Activated CD4-positive, alpha-beta T cell treated with anti-CD3 and anti-CD28 coated beads, Interleukin-2, amount 10 ng/mL, durations not matched to agents 7 days and 5 days (primary cell): ENCODE measurements around the gene FAM163A. TPM values are rescaled to one million over a fixed set of nuclear protein-coding genes. Genes with fewer than 3 reads are reported as not detected.
A peak's percentile ranks its signal among the peaks of the same experiment; 100 is the strongest.
"Not testable (repeated sequence)": the region's sequence is repeated elsewhere in the genome, so short reads cannot be mapped to it uniquely, and the experiment has no call there.

Source experiments
- CTCF ChIA-PET: fragments of 350-600 bp; sonication (Branson Sonifier 250); formaldehyde crosslinking; loops from one replicate; lab custom pipeline; 2021; ENCODE audit warnings: antibody characterized with exemption; lab: Charles Lee
- POLR2A ChIA-PET: fragments of 350-600 bp; sonication (Branson Sonifier 250); formaldehyde crosslinking; loops from one replicate; lab custom pipeline; 2021; ENCODE audit warnings: antibody characterized with exemption; lab: Charles Lee
- DNase-seq: peaks from one replicate; pipeline ENCODE4 v3.0.0-alpha.2; 2020
- H3K27ac Mint-ChIP-seq: one replicate; pipeline ENCODE4 v1.8.0; 2021; ENCODE audit warnings: mild to moderate bottlenecking, moderate library complexity, mixed read lengths
- H3K27me3 Mint-ChIP-seq: one replicate; pipeline ENCODE4 v1.8.0; 2021; ENCODE audit warnings: mixed read lengths
- H3K36me3 Mint-ChIP-seq: one replicate; pipeline ENCODE4 v1.8.0; 2021; ENCODE audit warnings: low read depth, mixed read lengths
- H3K4me1 Mint-ChIP-seq: one replicate; pipeline ENCODE4 v1.8.0; 2021; ENCODE audit warnings: mixed read lengths
- H3K4me3 Mint-ChIP-seq: one replicate; pipeline ENCODE4 v1.8.0; 2021; ENCODE audit warnings: mild to moderate bottlenecking, moderate library complexity, mixed read lengths
- H3K9me3 Mint-ChIP-seq: one replicate; pipeline ENCODE4 v1.8.0; 2021; ENCODE audit warnings: mixed read lengths
- total RNA-seq, 2 experiments: library from RNA; stranded (reverse); gene quantifications; one replicate each; pipeline ENCODE4 v1.2.3, GENCODE V29; 2021

The FAM163A gene
- total RNA-seq, 2 experiments from 2014 or later, result not detected

DNA sequence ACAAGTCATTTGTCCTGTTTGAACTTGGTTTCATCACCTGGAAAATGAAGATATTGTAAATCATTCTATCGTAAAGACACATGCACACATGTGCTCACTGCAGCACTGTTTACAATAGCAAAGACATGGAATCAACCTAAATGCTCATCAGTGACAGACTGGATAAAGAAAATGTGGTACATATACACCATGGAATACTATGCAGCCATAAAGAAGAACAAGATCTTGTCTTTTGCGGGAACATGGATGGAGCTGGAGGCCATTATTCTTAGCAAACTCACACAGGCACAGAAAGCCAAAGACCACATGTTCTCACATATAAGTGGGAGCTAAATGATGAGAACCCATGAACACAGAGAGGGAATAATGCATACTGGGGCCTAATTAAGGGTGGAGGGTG, 61.3 kb downstream of the FAM163A start:
- H3K27me3 Mint-ChIP-seq, POLR2A ChIA-PET, H3K4me1 Mint-ChIP-seq, H3K27ac Mint-ChIP-seq, H3K36me3 Mint-ChIP-seq, H3K4me3 Mint-ChIP-seq, DNase-seq, CTCF ChIA-PET, H3K9me3 Mint-ChIP-seq: not testable (repeated sequence)

DNA sequence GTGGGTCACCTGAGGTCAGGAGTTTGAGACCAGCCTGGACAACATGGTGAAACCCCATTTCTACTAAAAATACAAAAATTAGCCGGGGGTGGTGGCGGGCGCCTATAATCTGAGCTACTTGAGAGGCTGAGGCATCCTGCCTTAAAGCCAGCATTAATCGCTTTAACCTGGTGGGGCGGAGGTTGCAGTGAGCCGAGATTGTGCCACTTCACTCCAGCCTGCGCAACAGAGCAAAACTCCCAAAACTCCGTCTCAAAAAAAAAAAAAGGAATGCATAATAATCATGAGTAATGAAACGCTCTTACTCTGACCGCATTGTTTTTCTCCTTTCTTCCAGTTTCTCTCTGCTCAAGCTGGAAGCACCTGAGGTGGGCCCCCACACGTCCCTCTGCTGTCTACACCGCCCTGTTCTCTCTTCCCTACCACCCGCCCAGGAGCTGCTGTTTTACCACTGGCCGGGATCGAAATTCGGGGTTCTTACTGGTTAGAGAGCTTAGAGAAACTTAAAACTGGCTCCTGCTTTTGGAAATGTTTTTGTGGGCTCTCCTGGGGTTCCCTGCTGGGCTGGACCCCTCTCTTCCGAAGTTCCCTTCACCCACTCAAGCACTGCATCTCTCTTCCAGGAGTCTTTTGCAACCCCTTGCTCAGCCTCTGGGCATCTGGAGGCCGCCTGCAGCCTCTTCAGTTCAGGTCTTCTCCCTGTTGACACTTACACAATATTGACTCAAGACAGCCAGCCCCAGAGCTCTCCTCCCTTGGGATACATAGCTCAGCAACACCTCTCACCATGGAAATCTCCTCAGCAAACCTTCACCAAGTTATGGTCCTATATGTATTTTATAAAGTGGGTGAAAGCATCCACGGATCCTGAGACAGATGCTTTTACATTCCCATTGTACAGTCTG, 62.5 kb downstream of the FAM163A start:
- Mint-ChIP-seq H3K27me3 (peaks cover 2% of the 10 kb centered on the region), H3K4me1 (peaks cover 2% of the 10 kb centered on the region), H3K27ac (no peak overlapping the region), H3K36me3 (no peaks in the 10 kb centered on the region), H3K9me3 (no peaks in the 10 kb centered on the region), H3K4me3 (no peak overlapping the region)
- POLR2A ChIA-PET, result no interaction called here
- no peak for DNase-seq
- CTCF ChIA-PET, result interaction anchor here (1.7 to 10.5 kb wide), 2 partner anchors 9 to 102 kb away, joined by 6 to 162 read pairs; no protein-coding TSS in a partner anchor

DNA sequence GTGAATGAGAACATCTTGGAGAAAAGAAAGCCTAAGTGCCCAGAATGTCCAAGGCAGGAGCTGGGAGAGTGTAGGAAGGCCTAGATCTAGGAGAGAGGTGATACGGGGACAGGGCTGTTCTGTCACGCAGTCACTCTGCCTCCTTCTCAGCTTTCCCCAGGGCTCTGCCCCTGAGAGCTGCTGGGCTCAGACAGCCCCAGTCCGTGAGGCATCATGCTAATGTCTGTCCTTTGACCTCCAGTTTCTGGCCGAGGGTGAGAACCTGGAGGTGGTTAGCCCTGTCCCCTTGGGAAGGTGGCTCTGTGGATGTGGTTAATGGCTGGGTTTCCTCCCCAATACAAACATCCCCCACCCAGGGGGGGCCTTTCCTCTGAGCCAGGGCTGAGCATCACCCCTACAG, 63.2 kb downstream of the FAM163A start:
- POLR2A ChIA-PET, result no interaction called here
- H3K9me3 Mint-ChIP-seq, result no peaks in the 10 kb centered on the region
- CTCF ChIA-PET, result interaction anchor here (1.7 to 10.5 kb wide), 2 partner anchors 8 to 103 kb away, joined by 6 to 162 read pairs; no protein-coding TSS in a partner anchor
- H3K4me3 Mint-ChIP-seq, result no peak overlapping the region
- no peak for DNase-seq
- no peaks in the 10 kb centered on the region for H3K27me3 Mint-ChIP-seq
- H3K4me1 Mint-ChIP-seq, result peaks cover 2% of the 10 kb centered on the region
- no peak overlapping the region for H3K27ac Mint-ChIP-seq
- H3K36me3 Mint-ChIP-seq, result no peaks in the 10 kb centered on the region

DNA sequence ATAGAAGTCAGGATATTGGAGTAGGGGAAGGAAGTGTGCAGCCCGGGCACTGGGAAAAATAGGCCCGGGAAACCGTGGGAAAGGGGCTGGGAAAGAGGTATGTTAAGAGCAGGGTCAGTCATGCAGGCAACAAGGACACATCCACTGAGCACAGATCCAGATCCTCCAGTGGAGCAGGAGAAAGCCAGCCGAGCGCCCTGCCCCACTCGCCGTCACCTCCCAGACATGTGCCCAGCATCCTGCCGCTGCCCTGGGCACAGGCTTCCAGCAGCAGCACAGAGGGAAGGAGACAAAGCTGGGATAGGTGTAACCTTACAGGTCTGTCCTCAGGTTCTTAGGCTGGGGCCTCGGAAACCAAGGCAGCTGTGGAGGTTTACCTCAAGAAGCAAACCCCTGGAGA, 64.2 kb downstream of the FAM163A start:
- Mint-ChIP-seq H3K27ac (no peak overlapping the region), H3K4me3 (no peak overlapping the region), H3K36me3 (no peaks in the 10 kb centered on the region), H3K9me3 (no peaks in the 10 kb centered on the region), H3K4me1 (peaks cover 2% of the 10 kb centered on the region), H3K27me3 (no peaks in the 10 kb centered on the region)
- POLR2A ChIA-PET, result no interaction called here
- CTCF ChIA-PET, result interaction anchor here (10.5 kb wide), 1 partner anchor 104 kb away, joined by 162 read pairs; no protein-coding TSS in a partner anchor
- DNase-seq, result no peak

DNA sequence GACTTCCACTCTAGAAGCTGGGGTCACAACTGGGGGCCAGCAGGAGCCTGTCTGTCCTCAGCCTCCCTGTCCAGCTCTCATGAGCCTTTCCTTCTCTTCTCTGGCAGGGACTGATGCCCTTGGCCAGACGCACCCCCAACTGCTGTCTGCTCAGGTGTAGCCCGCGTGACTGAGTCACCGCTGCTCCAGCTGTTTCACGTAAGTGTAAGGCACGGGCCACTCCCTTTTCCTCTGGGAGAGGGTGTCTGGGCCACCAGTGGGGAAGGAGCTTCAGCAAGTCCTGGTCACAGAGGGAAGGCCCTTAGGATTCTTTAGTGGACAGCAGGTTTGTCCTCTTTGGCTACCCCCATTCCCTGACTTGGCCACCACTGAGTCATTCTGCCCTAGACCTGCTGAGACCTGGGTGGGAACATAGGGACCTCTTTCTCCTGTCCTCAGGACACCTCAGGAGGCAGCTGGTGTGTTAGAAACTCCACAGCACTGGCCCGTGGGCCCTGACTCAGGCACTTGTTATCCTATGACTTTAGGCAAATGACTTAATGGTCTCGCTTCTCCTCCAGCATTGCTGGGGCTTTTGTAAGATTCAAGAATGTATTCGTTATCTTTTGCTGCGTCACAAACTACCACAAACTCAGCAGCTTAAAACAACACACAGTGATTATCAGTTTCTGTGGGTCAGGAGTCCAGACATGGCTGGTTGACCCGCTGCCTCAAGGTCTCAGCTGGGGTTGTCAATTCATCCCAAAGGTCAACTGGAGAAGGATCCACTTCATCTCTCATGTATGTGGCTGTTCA, 64.8 kb downstream of the FAM163A start:
- Mint-ChIP-seq H3K4me1 (peaks cover 2% of the 10 kb centered on the region), H3K27ac (no peak overlapping the region), H3K4me3 (no peak overlapping the region), H3K27me3 (no peaks in the 10 kb centered on the region), H3K9me3 (no peaks in the 10 kb centered on the region), H3K36me3 (no peaks in the 10 kb centered on the region)
- DNase-seq, result no peak
- CTCF ChIA-PET, result interaction anchor here (10.5 kb wide), 1 partner anchor 105 kb away, joined by 162 read pairs; no protein-coding TSS in a partner anchor
- POLR2A ChIA-PET, result no interaction called here

DNA sequence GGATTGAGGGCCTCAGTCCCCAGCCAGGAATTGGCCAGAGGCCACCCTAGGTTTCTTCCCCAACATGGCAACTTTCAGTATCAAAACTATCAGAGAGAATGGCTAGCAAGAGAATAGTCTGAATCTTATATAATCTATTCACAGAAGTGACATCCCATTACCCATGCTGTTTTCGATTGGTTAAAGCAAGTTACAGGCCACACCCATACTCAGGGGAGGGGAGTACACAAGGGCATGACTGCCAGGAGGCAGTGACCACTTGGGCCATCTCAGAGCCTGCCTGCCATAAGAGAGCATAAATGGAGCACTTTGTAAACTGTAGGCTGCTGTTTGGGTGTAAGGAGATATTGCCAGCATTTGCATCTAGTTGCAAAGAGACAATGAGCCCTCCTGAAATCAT, 65.4 kb downstream of the FAM163A start:
- H3K27me3 Mint-ChIP-seq, result no peaks in the 10 kb centered on the region
- DNase-seq, result no peak
- no peak overlapping the region for H3K4me3 Mint-ChIP-seq
- peaks cover 2% of the 10 kb centered on the region for H3K4me1 Mint-ChIP-seq
- no peaks in the 10 kb centered on the region for H3K36me3 Mint-ChIP-seq
- no peaks in the 10 kb centered on the region for H3K9me3 Mint-ChIP-seq
- ChIA-PET CTCF (interaction anchor here (1.3 to 10.5 kb wide), 3 partner anchors 10 to 105 kb away, joined by 3 to 162 read pairs (median 14); no protein-coding TSS in a partner anchor), POLR2A (interaction anchor here (0.6 kb wide), 1 partner anchor 142 kb away, joined by 3 read pairs; no protein-coding TSS in a partner anchor)
- no peak overlapping the region for H3K27ac Mint-ChIP-seq

DNA sequence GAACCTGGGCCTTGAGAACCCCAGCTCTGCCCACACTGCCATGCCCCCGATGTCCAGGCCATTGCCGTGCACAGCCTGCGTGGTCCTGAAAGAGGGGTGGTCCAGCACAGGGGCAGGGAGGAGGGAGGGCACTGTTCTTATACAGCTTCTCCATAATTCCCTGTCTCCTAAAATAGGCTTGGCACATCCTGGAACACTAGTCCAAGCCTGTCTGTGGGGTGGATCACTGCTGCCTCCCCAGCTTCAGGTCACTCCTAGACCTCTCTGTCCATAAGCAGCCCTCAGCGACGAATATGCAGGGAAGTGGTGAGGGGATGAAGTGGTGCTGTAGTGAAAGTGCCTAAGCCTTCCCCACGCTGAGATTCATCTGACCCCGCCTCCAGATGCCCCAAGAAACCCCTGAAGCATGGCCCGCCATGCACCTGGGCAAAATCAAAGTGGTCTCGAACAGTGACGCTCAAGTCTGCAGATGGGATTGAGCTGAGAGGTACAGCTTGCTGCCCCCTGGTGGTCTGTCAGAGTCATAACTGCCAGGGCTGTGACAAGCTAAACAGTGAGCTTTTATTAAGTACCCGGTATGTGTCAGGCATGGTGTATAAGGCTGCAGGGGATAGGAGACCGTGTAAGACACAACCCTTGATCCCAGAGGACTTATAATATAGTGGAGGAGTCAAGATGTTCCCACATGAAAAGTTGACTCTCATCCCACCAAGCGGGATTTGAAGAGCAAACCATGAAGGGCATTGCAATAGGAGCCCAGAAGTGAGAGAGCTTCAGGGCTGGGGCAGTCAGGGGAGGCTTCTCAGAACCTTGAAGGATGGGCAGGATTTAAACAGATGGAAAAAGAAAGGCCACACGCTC, 66.6 kb downstream of the FAM163A start:
- H3K4me1 Mint-ChIP-seq, result peaks cover 9% of the 10 kb centered on the region
- POLR2A ChIA-PET, result interaction anchor here (0.6 kb wide), 1 partner anchor 109 kb away, joined by 3 read pairs; no protein-coding TSS in a partner anchor

DNA sequence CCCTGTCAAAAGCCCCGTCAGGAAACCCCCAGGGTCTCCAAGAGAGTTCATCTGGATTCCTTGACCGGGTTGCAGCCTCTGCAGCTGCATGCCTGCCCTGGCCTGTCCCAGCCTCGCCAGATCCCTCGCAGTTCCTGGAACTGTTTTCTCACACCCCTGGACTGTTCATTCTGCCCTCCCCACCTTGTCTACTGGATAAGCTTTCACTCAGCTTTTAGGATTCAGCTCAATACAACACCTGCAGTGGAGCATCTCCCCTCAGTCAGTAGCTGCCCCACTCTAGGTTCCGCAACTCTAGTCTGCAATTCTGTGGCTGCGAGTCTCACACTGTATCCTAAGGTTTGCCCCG, 67.2 kb downstream of the FAM163A start:
- ChIA-PET POLR2A (no interaction called here), CTCF (interaction anchor here (0.6 to 10.5 kb wide), 15 partner anchors 8 to 1248 kb away, joined by 3 to 162 read pairs (median 4); partner anchors contain the start of gene TOR3A)
- Mint-ChIP-seq H3K27me3 (no peaks in the 10 kb centered on the region), H3K4me3 (no peak overlapping the region), H3K27ac (no peak overlapping the region), H3K9me3 (no peaks in the 10 kb centered on the region), H3K4me1 (peaks cover 15% of the 10 kb centered on the region), H3K36me3 (no peaks in the 10 kb centered on the region)
- DNase-seq, result no peak

More for the DNA sequence above, 66.6 kb downstream of the FAM163A start:
- H3K4me3 Mint-ChIP-seq, result no peak overlapping the region
- no peaks in the 10 kb centered on the region for H3K9me3 Mint-ChIP-seq
- H3K36me3 Mint-ChIP-seq, result no peaks in the 10 kb centered on the region
- no peaks in the 10 kb centered on the region for H3K27me3 Mint-ChIP-seq
- CTCF ChIA-PET, result interaction anchor here (0.5 to 10.5 kb wide), 17 partner anchors 8 to 1249 kb away, joined by 3 to 162 read pairs (median 4); partner anchors contain the start of gene TOR3A
- peak; percentile 71 for DNase-seq
- H3K27ac Mint-ChIP-seq, result no peak overlapping the region

DNA sequence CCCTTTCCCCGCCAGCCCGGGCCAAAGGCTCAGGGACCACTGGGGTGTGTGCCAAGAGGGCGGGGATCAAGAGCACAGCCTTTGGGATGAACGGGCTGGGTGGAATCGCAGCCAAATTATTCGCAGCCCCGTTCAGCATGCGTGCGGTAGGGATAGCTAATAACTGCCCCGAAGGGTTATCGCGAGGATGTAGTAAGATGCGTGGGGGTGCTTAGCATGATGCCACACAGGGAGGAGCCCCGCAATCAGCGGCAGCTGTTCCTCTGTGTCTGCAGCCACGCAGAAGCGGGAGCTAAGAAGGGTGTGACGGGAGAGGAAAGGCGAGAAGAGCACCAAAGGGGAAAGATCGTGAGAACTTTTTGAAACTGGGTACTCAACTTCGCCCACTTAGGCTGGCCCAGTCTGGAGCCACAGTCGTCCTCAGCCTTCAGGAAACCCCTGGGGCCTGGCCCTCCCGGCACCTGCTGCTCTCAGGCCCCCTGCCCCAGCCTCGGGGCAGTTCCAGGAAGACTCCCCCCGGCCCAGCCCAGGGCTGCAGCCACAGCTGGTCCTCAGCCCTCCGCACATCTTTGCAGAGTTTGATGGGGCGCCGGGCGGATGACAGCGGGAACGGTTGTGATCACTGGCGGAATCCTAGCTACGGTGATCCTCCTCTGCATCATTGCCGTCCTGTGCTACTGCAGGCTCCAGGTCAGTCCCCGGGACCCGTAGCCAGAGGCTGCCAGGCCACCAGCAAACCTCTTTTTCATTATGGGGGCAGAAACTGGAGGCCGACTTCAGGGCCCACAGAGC, 69.6 kb downstream of the FAM163A start:
- DNase-seq, result no peak
- Mint-ChIP-seq H3K27ac (no peak overlapping the region), H3K4me3 (no peak overlapping the region), H3K27me3 (no peaks in the 10 kb centered on the region), H3K36me3 (no peaks in the 10 kb centered on the region), H3K4me1 (peaks cover 23% of the 10 kb centered on the region), H3K9me3 (no peaks in the 10 kb centered on the region)
- ChIA-PET POLR2A (interaction anchor here (0.6 kb wide), 1 partner anchor 106 kb away, joined by 4 read pairs; no protein-coding TSS in a partner anchor), CTCF (interaction anchor here (10.5 kb wide), 1 partner anchor 109 kb away, joined by 162 read pairs; no protein-coding TSS in a partner anchor)

DNA sequence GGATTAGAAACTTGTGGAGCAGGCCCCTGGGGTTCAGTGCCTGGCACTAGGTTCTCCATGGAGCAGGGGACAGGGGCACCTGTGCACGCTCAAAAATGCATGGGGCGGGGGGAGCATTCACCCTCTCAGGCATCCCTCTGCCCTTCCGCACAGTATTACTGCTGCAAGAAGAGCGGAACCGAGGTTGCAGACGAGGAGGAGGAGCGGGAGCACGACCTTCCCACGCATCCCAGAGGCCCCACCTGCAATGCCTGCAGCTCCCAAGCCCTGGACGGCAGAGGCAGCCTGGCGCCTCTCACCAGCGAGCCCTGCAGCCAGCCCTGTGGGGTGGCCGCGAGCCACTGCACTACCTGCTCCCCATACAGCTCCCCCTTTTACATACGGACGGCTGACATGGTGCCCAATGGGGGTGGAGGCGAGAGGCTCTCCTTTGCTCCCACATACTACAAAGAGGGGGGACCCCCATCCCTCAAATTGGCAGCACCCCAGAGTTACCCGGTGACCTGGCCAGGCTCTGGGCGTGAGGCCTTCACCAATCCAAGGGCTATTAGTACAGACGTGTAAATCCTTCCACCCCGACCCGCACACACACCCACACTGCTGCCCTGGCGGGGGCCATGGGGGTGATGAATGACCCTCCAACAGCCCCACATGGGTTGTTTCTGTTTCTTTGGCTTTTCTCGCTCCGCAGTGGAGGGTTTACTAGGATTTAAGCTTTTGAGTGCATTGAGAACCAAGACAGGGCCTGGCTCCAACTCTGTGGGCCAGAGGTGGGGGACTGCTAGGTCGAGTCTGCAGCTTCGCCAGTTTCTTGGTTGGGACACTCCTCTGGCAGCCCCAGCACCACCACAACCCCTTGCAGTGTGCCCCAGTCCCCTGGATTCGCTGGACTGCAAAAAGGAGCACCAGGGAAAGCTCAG, 70.8 kb downstream of the FAM163A start:
- H3K27me3 Mint-ChIP-seq, result no peaks in the 10 kb centered on the region
- no peaks in the 10 kb centered on the region for H3K36me3 Mint-ChIP-seq
- DNase-seq, result no peak
- peaks cover 23% of the 10 kb centered on the region for H3K4me1 Mint-ChIP-seq
- CTCF ChIA-PET, result interaction anchor here (0.6 to 10.5 kb wide), 26 partner anchors 8 to 1218 kb away, joined by 3 to 162 read pairs (median 4); no protein-coding TSS in a partner anchor
- POLR2A ChIA-PET, result interaction anchor here (0.6 kb wide), 1 partner anchor 105 kb away, joined by 4 read pairs; no protein-coding TSS in a partner anchor
- H3K27ac Mint-ChIP-seq, result no peak overlapping the region
- H3K9me3 Mint-ChIP-seq, result no peaks in the 10 kb centered on the region
- H3K4me3 Mint-ChIP-seq, result peak overlapping the region; percentile 81
